Muscle layer of colon (tissue), 2 donors: Measurements from ENCODE around the gene PLK2.

ENCODE experiments used
- H3K27ac ChIP-seq: one replicate; pipeline ENCODE4 v1.7.0; 2013; ENCODE audit warnings: low read depth, mild to moderate bottlenecking, low read length, moderate library complexity
- H3K27me3 ChIP-seq, 2 donors: one replicate each; pipeline ENCODE4 v1.7.0; 2013; ENCODE audit warnings: low read length in 2 of 2, mild to moderate bottlenecking in 2 of 2; ENCODE audit not compliant: insufficient read depth in 2 of 2, control insufficient read depth in 1 of 2
- H3K36me3 ChIP-seq: one replicate; pipeline ENCODE4 v1.7.0; 2013; ENCODE audit warnings: mild to moderate bottlenecking, low read length; ENCODE audit not compliant: insufficient read depth
- H3K4me1 ChIP-seq: one replicate; pipeline ENCODE4 v1.7.0; 2013; ENCODE audit warnings: mild to moderate bottlenecking, low read length; ENCODE audit not compliant: insufficient read depth
- H3K4me3 ChIP-seq, 2 donors: one replicate each; pipeline ENCODE4 v1.7.0; 2013; ENCODE audit warnings: low read length in 2 of 2, low read depth in 1 of 2, mild to moderate bottlenecking in 1 of 2, moderate library complexity in 1 of 2
- H3K9ac ChIP-seq: one replicate; pipeline ENCODE4 v1.7.0; 2013; ENCODE audit warnings: low read length
- H3K9me3 ChIP-seq: one replicate; pipeline ENCODE4 v1.7.0; 2013; ENCODE audit warnings: mild to moderate bottlenecking, low read length
- donor health status: abdominal sarcoma.
- donor health status: Adenocarcinoma of cecum.

The PLK2 gene

DNA sequence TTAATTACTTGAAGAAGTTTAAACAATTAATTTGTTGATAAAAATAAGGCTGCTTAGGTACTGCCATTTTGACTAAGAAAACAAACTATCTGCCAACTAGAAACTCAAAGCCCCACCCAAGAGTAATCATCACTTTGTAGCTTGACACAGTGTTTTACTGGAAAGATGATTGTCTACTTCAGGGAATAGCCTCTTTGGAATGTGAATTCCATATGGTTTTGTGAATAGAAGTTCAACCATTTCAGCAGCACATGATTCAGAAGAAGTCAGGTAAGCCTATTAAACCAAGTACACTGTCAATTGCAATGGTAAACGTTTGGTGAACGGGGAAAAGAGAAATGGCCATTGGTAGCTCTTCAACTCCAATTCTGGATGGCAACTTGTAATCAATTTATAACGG, 55.2 kb downstream of the PLK2 start:
- Histone ChIP-seq H3K9ac (no peak overlapping the region), H3K4me1 (no peaks in the 10 kb centered on the region), H3K36me3 (no peaks in the 10 kb centered on the region), H3K4me3 (no peak overlapping the region), H3K27ac (no peak overlapping the region), H3K27me3 (no peaks in the 10 kb centered on the region), H3K9me3 (no peaks in the 10 kb centered on the region)
